Keratinocyte (primary cell): ENCODE results near the gene ADAMTS16. TPM values are rescaled to one million over a fixed set of nuclear protein-coding genes. Genes with fewer than 3 reads are reported as not detected.

Experiments
- DNase-seq: peaks from one replicate; pipeline ENCODE4 v3.0.0-alpha.2; 2011; ENCODE audit warnings: low read depth, missing footprints, low spot score
- FAIRE-seq: peaks from 2 replicates; lab custom pipeline; 2011; peaks lifted over from hg19 to GRCh38; lab: Jason Lieb, UNC
- H2AFZ ChIP-seq: 2 replicates; pipeline ENCODE4 v1.6.0; 2012; ENCODE audit warnings: low read length, control low read depth, inconsistent platforms; ENCODE audit not compliant: control insufficient read depth
- H3K27ac ChIP-seq: 2 replicates; pipeline ENCODE4 v1.5.1; 2011; ENCODE audit warnings: low read length; ENCODE audit not compliant: control insufficient read depth, insufficient read depth
- H3K27me3 ChIP-seq: 3 replicates; pipeline ENCODE4 v1.6.0; 2011; ENCODE audit warnings: low read length; ENCODE audit not compliant: control insufficient read depth, insufficient read depth; ENCODE audit errors: extremely low read depth
- H3K36me3 ChIP-seq, 2 experiments: 2 replicates in 1 of 2; 3 replicates in 1 of 2; pipeline ENCODE4 v1.5.1; 2011; ENCODE audit warnings: low read length in 2 of 2, mild to moderate bottlenecking in 1 of 2; ENCODE audit not compliant: control insufficient read depth in 2 of 2, insufficient read depth in 2 of 2; ENCODE audit errors: extremely low read depth in 1 of 2
- H3K4me1 ChIP-seq: 3 replicates; pipeline ENCODE4 v1.5.1; 2011; ENCODE audit warnings: low read length; ENCODE audit not compliant: control insufficient read depth, insufficient read depth; ENCODE audit errors: extremely low read depth
- H3K4me2 ChIP-seq: 3 replicates; pipeline ENCODE4 v1.6.0; 2011; ENCODE audit warnings: low read depth, low read length; ENCODE audit not compliant: control insufficient read depth, insufficient read depth; ENCODE audit errors: extremely low read depth
- H3K4me3 ChIP-seq, 3 experiments: fragments of 200-600 bp in 1 of 3; sonication (generic) in 1 of 3; 2 replicates in 2 of 3; 3 replicates in 1 of 3; pipeline ENCODE4 v1.5.1; 2011 to 2016; ENCODE audit warnings: low read length in 3 of 3, mild to moderate bottlenecking in 3 of 3, control low read depth in 2 of 3, inconsistent platforms in 1 of 3, low read depth in 1 of 3, mixed read lengths in 1 of 3, mixed run types in 1 of 3, moderate library complexity in 1 of 3; ENCODE audit not compliant: control insufficient read depth in 2 of 3, insufficient read depth in 2 of 3; ENCODE audit errors: extremely low read depth in 1 of 3
- H3K79me2 ChIP-seq: 2 replicates; pipeline ENCODE4 v1.6.0; 2012; ENCODE audit warnings: low read length; ENCODE audit not compliant: control insufficient read depth, insufficient read depth
- H3K9ac ChIP-seq: 3 replicates; pipeline ENCODE4 v1.6.0; 2011; ENCODE audit warnings: low read length; ENCODE audit not compliant: control insufficient read depth, insufficient read depth; ENCODE audit errors: extremely low read depth
- H3K9me1 ChIP-seq: 3 replicates; pipeline ENCODE4 v1.6.0; 2011; ENCODE audit warnings: low read length; ENCODE audit not compliant: control insufficient read depth, insufficient read depth; ENCODE audit errors: extremely low read depth
- H3K9me3 ChIP-seq: 2 replicates; pipeline ENCODE4 v1.5.1; 2012; ENCODE audit warnings: low read depth, low read length; ENCODE audit not compliant: control insufficient read depth
- H4K20me1 ChIP-seq: 3 replicates; pipeline ENCODE4 v1.6.0; 2011; ENCODE audit warnings: low read length; ENCODE audit not compliant: control insufficient read depth, insufficient read depth; ENCODE audit errors: extremely low read depth
- CTCF ChIP-seq, 3 experiments: IDR thresholded peaks in 1 of 3; conservative IDR thresholded peaks in 1 of 3; optimal IDR thresholded peaks in 1 of 3; 2 replicates in 2 of 3; 3 replicates in 1 of 3; pipeline versions ENCODE3 to v1.5.1; 2011; ENCODE audit warnings: low read length in 3 of 3, mild to moderate bottlenecking in 3 of 3, moderate library complexity in 2 of 3, control low read depth in 1 of 3, inconsistent platforms in 1 of 3; ENCODE audit not compliant: insufficient read depth in 2 of 3; ENCODE audit errors: extremely low read depth in 1 of 3
- EZH2 ChIP-seq: IDR thresholded peaks from one replicate; pipeline ENCODE4 v1.6.1; 2012; ENCODE audit warnings: inconsistent platforms, mild to moderate bottlenecking, low read length, moderate library complexity
- dilution Hi-C: fragments of 300-500 bp; cut with MboI; formaldehyde crosslinking; loops from one replicate; pipeline ENCODE4 v1.7.0; 2020; ENCODE audit warnings: low sequenced_read_pairs; ENCODE audit not compliant: extremely low pct_ligation_motif_present
- polyA plus RNA-seq, 5 experiments: library from polyadenylated mRNA; depleted of rRNA in 3 of 5; stranded (reverse) in 3 of 5; stranded (forward) in 1 of 5; unstranded in 1 of 5; fragments of >200 nt; gene quantifications; 1 replicate in 1 of 5; 2 replicates in 3 of 5; 3 replicates in 1 of 5; pipeline versions ENCODE4 v1.2.1 to v1.2.3, GENCODE V29; 2011 to 2012; ENCODE audit warnings: missing spikeins in 2 of 5, low read depth in 1 of 5, low replicate concordance in 1 of 5

ADAMTS16 gene
- polyA plus RNA-seq, 1 donor (not counting 4 experiments of a cell fraction or from before 2014, with no cell fraction given) = not detected

DNA sequence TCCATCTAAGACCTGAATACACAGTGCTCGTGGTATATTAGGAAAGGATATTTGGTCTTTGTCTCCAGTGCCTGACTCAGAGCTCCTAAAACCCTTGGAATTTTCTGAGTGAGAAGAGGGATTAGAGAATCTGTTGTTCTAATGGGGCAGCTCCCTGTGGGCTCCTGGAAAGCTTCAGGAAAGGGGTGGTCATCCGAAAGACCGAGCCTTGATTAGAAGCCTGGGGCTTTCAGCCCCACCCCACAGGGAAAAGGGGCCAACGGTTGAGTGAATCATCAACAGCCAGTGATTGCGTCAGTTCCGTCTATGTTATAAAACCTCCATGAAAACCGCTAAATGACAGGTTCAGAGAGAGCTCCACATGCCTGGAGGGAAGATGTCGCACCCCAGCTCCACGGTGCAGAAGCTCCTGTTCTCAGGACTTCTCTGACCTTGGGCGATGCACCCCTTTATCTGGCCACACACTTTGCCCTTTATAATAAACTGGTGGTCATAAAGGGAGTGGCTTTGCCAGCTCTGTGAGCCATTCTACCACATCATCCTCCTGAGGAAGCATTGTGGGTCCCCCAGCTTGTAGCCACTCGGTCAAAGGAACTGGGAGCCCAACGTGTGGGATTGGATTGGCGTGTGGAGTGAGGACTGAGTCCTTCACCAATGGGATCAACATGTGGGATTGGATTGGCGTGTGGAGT lies 211.3 kb downstream of the ADAMTS16 start:
- FAIRE-seq = no peak
- H3K9ac ChIP-seq = no peak overlapping the region
- H3K79me2 ChIP-seq = no peaks in the 10 kb centered on the region
- no peak for DNase-seq
- H3K27ac ChIP-seq = no peak overlapping the region
- no peaks in the 10 kb centered on the region for H3K9me1 ChIP-seq
- H3K4me2 ChIP-seq = peak overlapping the region; percentile 16
- H3K27me3 ChIP-seq = no peaks in the 10 kb centered on the region
- H3K4me3 ChIP-seq = no peak overlapping the region
- no peaks in the 10 kb centered on the region for H4K20me1 ChIP-seq
- dilution Hi-C loops = no loop called here
- H3K36me3 ChIP-seq = no peaks in the 10 kb centered on the region
- H2AFZ ChIP-seq = no peak overlapping the region
- no peaks in the 10 kb centered on the region for H3K4me1 ChIP-seq
- no peaks in the 10 kb centered on the region for H3K9me3 ChIP-seq
- TF ChIP-seq EZH2 (no peak), CTCF (optimal IDR thresholded peaks at IDR 0.05 in 1 of 3, IDR thresholded peaks at IDR 0.05 in 1 of 3, conservative IDR thresholded peaks at IDR 0.05 in 1 of 3; ENCODE audit: extremely low read depth in 1 of 3, insufficient read depth in 2 of 3, low read length in 3 of 3) (no peak)

DNA sequence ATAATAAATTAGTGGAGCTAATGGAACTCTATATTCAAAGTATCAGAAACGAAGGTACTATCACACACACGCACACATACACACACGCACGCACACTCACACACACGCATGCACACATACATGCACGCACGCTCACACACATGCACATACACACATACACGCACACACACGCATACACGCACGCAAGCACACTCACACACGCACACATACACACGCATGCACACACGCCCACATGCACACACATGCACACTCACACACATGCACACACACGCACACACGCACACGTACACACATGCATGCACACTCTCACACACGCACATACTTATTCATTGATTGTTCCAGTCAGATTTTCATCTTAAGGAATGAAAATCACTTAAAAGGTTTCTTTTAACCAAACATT lies 212.5 kb downstream of the ADAMTS16 start:
- FAIRE-seq (no peak), DNase-seq (no peak)
- dilution Hi-C loops = no loop called here
- Histone ChIP-seq H3K4me2 (no peak overlapping the region), H3K36me3 (no peaks in the 10 kb centered on the region), H3K4me1 (no peaks in the 10 kb centered on the region), H3K27me3 (no peaks in the 10 kb centered on the region), H3K9me3 (no peaks in the 10 kb centered on the region), H3K9ac (no peak overlapping the region), H3K9me1 (no peaks in the 10 kb centered on the region), H3K79me2 (no peaks in the 10 kb centered on the region), H4K20me1 (no peaks in the 10 kb centered on the region), H3K4me3 (no peak overlapping the region), H3K27ac (no peak overlapping the region), H2AFZ (no peak overlapping the region)
- TF ChIP-seq EZH2 (no peak), CTCF (optimal IDR thresholded peaks at IDR 0.05 in 1 of 3, IDR thresholded peaks at IDR 0.05 in 1 of 3, conservative IDR thresholded peaks at IDR 0.05 in 1 of 3; ENCODE audit: extremely low read depth in 1 of 3, insufficient read depth in 2 of 3, low read length in 3 of 3) (no peak)
